Omental fat pad (tissue), 4 donors: ENCODE data around the gene ADCY3. TPM values are rescaled to one million over a fixed set of nuclear protein-coding genes. Genes with fewer than 3 reads are reported as not detected.

ENCODE experiments used
- ATAC-seq: fragments of 150-250 bp; one replicate; pipeline ENCODE4 v1.9.1; 2016; ENCODE audit warnings: mild to moderate bottlenecking, moderate library complexity; ENCODE audit not compliant: low FRiP score
- DNase-seq: peaks from one replicate; pipeline ENCODE4 v3.0.0-alpha.2; 2019; ENCODE audit warnings: low spot score
- CTCF ChIP-seq, 3 donors: fragments of 450-650 bp; IDR thresholded peaks; one replicate each; pipeline ENCODE4 v1.5.1; 2016 to 2017; ENCODE audit warnings: antibody characterized with exemption in 3 of 3, mild to moderate bottlenecking in 3 of 3, moderate library complexity in 2 of 3
- total RNA-seq, 4 donors: library from RNA; depleted of rRNA; stranded (reverse); fragments of >200 nt; gene quantifications; one replicate each; pipeline ENCODE4 v1.1.0, GENCODE V29; 2016

The ADCY3 gene
- total RNA-seq, 4 donors from 2014 or later, result 74.5 to 116 (median 95.1) TPM

GRCh38 chr2:24873619-24874018, 46.4 kb downstream of the ADCY3 start:
- DNase-seq (no peak), ATAC-seq (peak; percentile 46)
- no peak for TF ChIP-seq CTCF (IDR thresholded peaks at IDR 0.05)

GRCh38 chr2:24872344-24873115, 47.5 kb downstream of the ADCY3 start:
- TF ChIP-seq CTCF (IDR thresholded peaks at IDR 0.05), result no peak
- DNase-seq, result no peak

GRCh38 chr2:24871852-24872333, 48.1 kb downstream of the ADCY3 start:
- ATAC-seq (no peak), DNase-seq (no peak)
- no peak for TF ChIP-seq CTCF (IDR thresholded peaks at IDR 0.05)

More at GRCh38 chr2:24872344-24873115, 47.5 kb downstream of the ADCY3 start:
- no peak for ATAC-seq

GRCh38 chr2:24870891-24871705, 48.9 kb downstream of the ADCY3 start:
- ATAC-seq, result no peak

GRCh38 chr2:24870440-24870839, 49.6 kb downstream of the ADCY3 start:
- TF ChIP-seq CTCF (IDR thresholded peaks at IDR 0.05), result no peak
- no peak for DNase-seq
- ATAC-seq, result no peak

More at GRCh38 chr2:24870891-24871705, 48.9 kb downstream of the ADCY3 start:
- no peak for DNase-seq
- TF ChIP-seq CTCF (IDR thresholded peaks at IDR 0.05), result no peak

GRCh38 chr2:24866946-24867345, 53.1 kb downstream of the ADCY3 start:
- no peak for DNase-seq
- no peak for ATAC-seq
- TF ChIP-seq CTCF (IDR thresholded peaks at IDR 0.05), result no peak
